T-helper 22 cell (primary cell): ENCODE results near the gene WDR86.

Source experiments
- DNase-seq: peaks from one replicate; pipeline ENCODE4 v3.0.0-alpha.2; 2020; ENCODE audit warnings: low read depth

WDR86 gene

GRCh38 chr7:151346470-151346769, 63.4 kb downstream of the WDR86 start:
- DNase-seq, result no peak

- DNase-seq, result no peak
Measured at GRCh38 chr7:151345576-151346469, 64.0 kb downstream of the WDR86 start.

- DNase-seq, result no peak
Measured at GRCh38 chr7:151343516-151343915, 66.3 kb downstream of the WDR86 start.

- no peak for DNase-seq
Measured at GRCh38 chr7:151342811-151343210, 67.0 kb downstream of the WDR86 start.

- no peak for DNase-seq
Measured at GRCh38 chr7:151342102-151342646, 67.7 kb downstream of the WDR86 start.

GRCh38 chr7:151341357-151342101, 68.3 kb downstream of the WDR86 start, which contains the start of gene NUB1:
Gene NUB1, plus strand, starts transcription at chr7:151341812. Its CDS starts 3,538 bp downstream, at chr7:151345350.
- DNase-seq, result peak; percentile 77

- DNase-seq, result no peak
Measured at GRCh38 chr7:151340794-151341356, 69.0 kb downstream of the WDR86 start.

GRCh38 chr7:151339651-151340382, 70.0 kb downstream of the WDR86 start:
- no peak for DNase-seq

- no peak for DNase-seq
Measured at GRCh38 chr7:151338809-151339208, 71.0 kb downstream of the WDR86 start.

- no peak for DNase-seq
Measured at GRCh38 chr7:151337346-151337745, 72.5 kb downstream of the WDR86 start.

- no peak for DNase-seq
Measured at GRCh38 chr7:151336027-151336708, 73.7 kb downstream of the WDR86 start.

- DNase-seq, result no peak
Measured at GRCh38 chr7:151334628-151335027, 75.2 kb downstream of the WDR86 start.
